Measurements from ENCODE around the gene YWHAG.

Gene YWHAG

DNA sequence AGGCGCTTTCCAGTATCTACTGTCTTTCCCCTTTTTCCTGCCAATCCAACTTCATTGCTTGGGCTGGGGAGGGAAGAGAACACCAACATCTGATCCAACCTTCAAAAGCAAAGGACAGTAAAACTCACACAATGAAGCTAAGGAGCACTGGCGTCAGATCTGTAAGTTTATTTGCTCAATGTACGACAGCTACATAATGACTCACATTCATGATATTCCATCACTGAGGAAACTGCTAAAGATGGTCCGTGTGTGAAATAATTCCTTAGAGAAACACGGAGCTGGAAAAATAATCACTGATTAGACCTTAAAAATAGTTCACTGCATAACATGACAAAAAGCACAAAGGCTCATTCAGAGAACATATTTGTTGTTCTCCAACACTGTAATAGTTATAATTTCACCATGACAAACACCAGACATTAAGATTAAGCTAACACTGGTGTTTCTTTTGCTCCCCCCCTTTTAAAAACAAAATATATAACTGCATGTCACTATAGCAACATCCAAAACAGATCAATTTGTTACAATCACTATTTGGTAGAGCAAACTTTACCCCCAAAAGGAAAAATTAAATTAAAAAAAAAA lies 32.1 kb downstream of the YWHAG start:
- in situ Hi-C loops (cut with HindIII; ENCODE audit: low sequenced_read_pairs): no loop called here
- peak; percentile 73 for DNase-seq (ENCODE audit: low read depth, low spot score)
- H3K4me3 ChIP-seq (ENCODE audit: low read depth, low read length): no peak overlapping the region
- TF ChIP-seq, protein P1, sequence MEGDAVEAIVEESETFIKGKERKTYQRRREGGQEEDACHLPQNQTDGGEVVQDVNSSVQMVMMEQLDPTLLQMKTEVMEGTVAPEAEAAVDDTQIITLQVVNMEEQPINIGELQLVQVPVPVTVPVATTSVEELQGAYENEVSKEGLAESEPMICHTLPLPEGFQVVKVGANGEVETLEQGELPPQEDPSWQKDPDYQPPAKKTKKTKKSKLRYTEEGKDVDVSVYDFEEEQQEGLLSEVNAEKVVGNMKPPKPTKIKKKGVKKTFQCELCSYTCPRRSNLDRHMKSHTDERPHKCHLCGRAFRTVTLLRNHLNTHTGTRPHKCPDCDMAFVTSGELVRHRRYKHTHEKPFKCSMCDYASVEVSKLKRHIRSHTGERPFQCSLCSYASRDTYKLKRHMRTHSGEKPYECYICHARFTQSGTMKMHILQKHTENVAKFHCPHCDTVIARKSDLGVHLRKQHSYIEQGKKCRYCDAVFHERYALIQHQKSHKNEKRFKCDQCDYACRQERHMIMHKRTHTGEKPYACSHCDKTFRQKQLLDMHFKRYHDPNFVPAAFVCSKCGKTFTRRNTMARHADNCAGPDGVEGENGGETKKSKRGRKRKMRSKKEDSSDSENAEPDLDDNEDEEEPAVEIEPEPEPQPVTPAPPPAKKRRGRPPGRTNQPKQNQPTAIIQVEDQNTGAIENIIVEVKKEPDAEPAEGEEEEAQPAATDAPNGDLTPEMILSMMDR (IDR thresholded peaks at IDR 0.05; ENCODE audit: low read depth, low read length): no peak

DNA sequence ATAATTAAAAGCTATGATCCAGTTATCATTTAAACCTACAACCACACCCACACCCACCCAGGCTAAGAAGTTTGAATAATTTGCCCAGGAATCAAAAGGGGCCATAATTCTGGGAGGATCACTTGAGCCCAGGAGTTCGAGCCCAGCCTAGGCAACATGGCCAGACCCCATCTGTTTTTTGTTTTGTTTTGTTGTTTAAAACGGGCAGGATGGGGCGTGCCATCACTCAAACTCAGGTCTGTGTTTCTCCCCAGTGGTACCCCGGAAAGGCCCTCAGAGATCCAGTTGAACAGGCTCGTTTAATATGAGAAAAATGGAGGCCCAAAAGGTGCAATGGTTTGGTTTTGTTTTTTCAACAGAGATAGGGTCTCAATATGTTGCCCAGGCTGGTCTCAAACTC lies 33.0 kb downstream of the YWHAG start:
- TF ChIP-seq, protein P1 (IDR thresholded peaks at IDR 0.05; ENCODE audit: low read depth, low read length): no peak
- no peak overlapping the region for H3K4me3 ChIP-seq (ENCODE audit: low read depth, low read length)
- in situ Hi-C loops (cut with HindIII; ENCODE audit: low sequenced_read_pairs): no loop called here
- DNase-seq (ENCODE audit: low read depth, low spot score): no peak

DNA sequence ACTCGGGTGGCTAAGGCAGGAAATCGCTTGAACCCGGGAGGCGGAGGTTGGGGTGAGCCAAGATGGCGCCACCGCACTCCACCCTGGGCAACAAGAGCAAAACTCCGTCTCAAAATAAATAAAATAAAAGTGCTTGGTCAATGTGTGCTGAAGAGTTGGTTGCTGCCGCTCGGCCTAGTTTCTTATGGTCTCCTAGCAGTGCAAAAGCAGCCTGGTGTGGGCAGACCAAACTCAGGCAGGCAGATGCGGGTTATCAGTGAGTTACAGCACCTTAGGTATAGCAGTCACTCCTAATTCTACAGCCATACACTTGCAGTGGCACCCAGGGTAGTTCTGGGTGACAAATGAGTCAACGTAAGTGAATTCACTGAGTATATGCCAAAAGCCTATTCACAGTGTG lies 33.7 kb downstream of the YWHAG start:
- H3K4me3 ChIP-seq (ENCODE audit: low read depth, low read length): no peak overlapping the region
- TF ChIP-seq, protein P1 (IDR thresholded peaks at IDR 0.05; ENCODE audit: low read depth, low read length): no peak
- DNase-seq (ENCODE audit: low read depth, low spot score): no peak
- in situ Hi-C loops (cut with HindIII; ENCODE audit: low sequenced_read_pairs): no loop called here

DNA sequence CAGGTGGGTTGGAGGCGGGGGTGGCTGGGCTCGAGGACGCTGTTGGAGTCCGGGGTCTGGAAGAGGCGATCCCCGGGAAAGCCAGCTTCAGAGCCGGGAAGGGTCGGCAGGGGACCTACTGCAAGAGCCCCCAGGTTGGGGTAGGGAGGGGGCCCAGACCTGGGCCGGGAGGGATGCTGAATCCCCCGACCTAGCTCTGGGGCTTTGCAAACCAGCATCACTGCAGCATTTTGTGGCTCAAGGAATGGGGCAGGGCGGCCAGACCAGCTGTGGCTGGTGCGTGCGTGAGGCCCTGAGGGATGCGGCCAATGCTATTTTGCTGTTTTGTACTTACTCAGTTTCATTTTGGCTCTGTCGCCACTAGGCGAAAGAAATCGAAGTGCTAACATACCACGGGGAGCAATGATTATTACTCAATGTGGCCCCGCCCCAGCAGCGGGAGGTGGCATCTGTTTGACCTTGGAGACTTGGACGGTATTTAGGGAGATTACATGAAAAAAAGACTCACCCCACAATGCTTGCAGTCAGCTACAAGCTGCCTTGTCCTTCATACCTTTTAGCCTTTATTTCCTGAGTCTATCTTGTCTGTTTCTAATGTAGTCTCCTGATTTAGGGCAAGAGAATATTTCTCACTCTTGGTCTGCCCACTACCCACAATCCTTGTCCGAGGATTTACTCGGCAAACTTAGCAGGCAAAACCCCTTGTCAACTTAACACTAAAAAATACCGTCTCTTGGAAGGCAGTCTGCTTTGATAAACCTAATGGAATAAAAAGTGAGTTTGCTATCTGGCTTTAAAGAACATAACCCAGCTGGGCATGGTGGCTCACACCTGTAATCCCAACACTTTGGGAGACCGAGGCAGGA lies 40.1 kb downstream of the YWHAG start:
- peak overlapping the region; percentile 86 for H3K4me3 ChIP-seq (ENCODE audit: low read depth, low read length)
- peak; percentile 88 for DNase-seq (ENCODE audit: low read depth, low spot score)
- TF ChIP-seq, protein P1 (IDR thresholded peaks at IDR 0.05; ENCODE audit: low read depth, low read length): peak; percentile 33
- in situ Hi-C loops (cut with HindIII; ENCODE audit: low sequenced_read_pairs): no loop called here

DNA sequence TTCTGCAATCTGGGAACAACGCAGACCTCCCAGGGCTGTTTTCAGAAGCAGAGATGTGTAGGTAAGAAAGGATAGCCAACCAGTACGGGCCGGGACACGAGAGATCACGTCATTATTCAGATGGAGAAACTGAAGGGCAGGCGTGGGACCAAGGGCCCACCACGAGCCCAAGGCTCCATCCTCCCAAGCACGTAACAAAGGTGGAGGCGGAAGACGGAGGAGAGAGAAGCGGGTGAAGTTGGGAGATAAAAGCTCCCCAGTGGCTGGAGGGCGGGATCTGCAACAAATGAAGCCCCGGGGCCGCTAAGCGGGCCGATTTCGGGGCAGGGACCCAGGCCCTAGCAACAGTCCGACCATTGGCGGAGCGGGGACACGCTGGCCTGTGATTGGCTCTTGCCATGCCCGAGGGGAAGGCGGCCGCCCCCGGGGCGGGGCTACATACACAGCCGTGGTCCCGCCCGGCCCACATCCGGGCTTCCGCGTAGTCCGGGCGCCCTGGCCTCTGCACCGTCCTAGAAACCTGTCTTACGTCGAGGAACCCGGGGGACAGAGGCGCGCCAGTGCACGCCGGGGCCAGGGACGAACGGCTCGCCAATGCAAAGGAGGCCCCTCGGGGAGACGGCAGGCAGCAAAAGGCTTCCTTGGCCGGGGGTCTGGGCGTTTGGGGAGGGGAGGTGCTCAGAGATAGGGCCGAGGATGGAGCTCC lies 40.9 kb downstream of the YWHAG start:
- H3K4me3 ChIP-seq (ENCODE audit: low read depth, low read length): peak overlapping the region; percentile 86
- DNase-seq (ENCODE audit: low read depth, low spot score): peak; percentile 97
- TF ChIP-seq, protein P1 (IDR thresholded peaks at IDR 0.05; ENCODE audit: low read depth, low read length): no peak
- in situ Hi-C loops (cut with HindIII; ENCODE audit: low sequenced_read_pairs): no loop called here

DNA sequence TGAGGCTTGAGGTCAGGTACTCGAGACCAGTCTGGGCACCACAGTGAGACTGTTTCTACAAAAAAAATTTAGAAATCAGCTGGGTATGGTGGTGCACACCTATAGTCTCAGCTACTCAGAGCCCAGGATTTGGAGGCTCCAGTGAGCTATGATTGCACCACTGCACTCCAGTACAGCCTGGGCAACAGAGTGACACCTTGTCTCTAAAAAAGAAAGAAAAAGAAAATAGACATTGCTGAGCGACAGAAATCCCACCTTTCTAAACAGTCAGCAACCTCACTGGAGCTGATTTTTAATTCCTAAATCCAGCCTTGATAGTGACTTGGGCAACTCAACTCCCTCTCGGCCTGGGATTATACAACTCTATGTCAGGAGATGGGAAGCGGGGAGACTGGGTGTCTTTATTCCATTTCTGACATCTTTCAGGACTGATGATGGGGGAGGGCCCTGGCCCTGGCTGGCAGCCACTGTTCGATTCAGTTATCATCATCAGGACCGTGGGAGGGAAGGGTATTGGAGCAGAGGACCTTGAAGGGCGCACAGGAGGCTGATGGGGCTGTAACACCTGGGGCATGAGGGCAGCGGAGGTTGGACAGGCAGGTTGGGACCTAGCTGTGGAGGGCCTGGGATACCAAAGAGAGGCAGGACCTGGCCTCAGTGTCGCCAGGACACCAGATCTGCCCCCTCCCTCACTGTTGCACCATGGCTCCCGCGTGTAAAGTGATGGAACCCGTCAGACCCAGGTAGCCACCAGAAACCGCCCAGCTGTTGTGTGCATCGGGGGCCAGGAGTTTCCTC lies 41.6 kb downstream of the YWHAG start:
- TF ChIP-seq, protein P1 (IDR thresholded peaks at IDR 0.05; ENCODE audit: low read depth, low read length): no peak
- DNase-seq (ENCODE audit: low read depth, low spot score): no peak
- in situ Hi-C loops (cut with HindIII; ENCODE audit: low sequenced_read_pairs): no loop called here
- peak overlapping the region; percentile 86 for H3K4me3 ChIP-seq (ENCODE audit: low read depth, low read length)

Data from astrocyte of the spinal cord (primary cell).